ENCODE data around the gene LUC7L3. TPM values are rescaled to one million over a fixed set of nuclear protein-coding genes. Genes with fewer than 3 reads are reported as not detected.
A peak's percentile ranks its signal among the peaks of the same experiment; 100 is the strongest.

Gene LUC7L3
- total RNA-seq, 1 experiment from 2014 or later: 154 TPM

- Histone ChIP-seq H3K9me3 (ENCODE audit: control insufficient read depth, low read depth, low read length) (no peaks in the 10 kb centered on the region), H2BK15ac (ENCODE audit: low read depth, low read length) (no peak overlapping the region), H3T11ph (ENCODE audit: low read length) (no peak overlapping the region), H3K14ac (ENCODE audit: insufficient read depth, low read length) (no peak overlapping the region), H4K5ac (ENCODE audit: insufficient read length, low read depth, low read length) (no peak overlapping the region), H2BK20ac (ENCODE audit: low read depth, low read length, poor library complexity, severe bottlenecking) (no peak overlapping the region), H3K23ac (ENCODE audit: insufficient read length, low read depth, low read length) (no peak overlapping the region), H3K79me1 (ENCODE audit: insufficient read depth, low read depth, low read length, poor library complexity, severe bottlenecking) (no peaks in the 10 kb centered on the region), H3K27ac (ENCODE audit: insufficient read length, low read depth, low read length) (no peak overlapping the region), H3K4ac (ENCODE audit: low read depth, low read length) (no peak overlapping the region), H3K79me2 (ENCODE audit: insufficient read depth, low read length) (no peaks in the 10 kb centered on the region), H4K91ac (ENCODE audit: insufficient read length, low read depth, low read length) (no peak overlapping the region), H4K8ac (replicated peaks; ENCODE audit: insufficient read length, low read depth, low read length) (no peak overlapping the region), H3K9ac (ENCODE audit: extremely low read depth, insufficient read length, low read length) (no peak overlapping the region), H2BK12ac (ENCODE audit: insufficient read length, low read depth, low read length) (no peak overlapping the region), H4K20me1 (ENCODE audit: control insufficient read depth, insufficient read depth, insufficient read length) (no peaks in the 10 kb centered on the region), H2AFZ (ENCODE audit: low read length) (no peak overlapping the region), H2AK5ac (ENCODE audit: insufficient read length, low read length) (no peak overlapping the region), H2BK120ac (ENCODE audit: low read depth, low read length, poor library complexity, severe bottlenecking) (no peak overlapping the region), H2BK5ac (ENCODE audit: insufficient read length, low read length) (no peak overlapping the region), H3K18ac (ENCODE audit: insufficient read length, low read depth, low read length) (no peak overlapping the region), H3K56ac (ENCODE audit: insufficient read length, low read depth, low read length) (no peak overlapping the region), H3K27me3 (ENCODE audit: insufficient read depth, low read length) (no peaks in the 10 kb centered on the region), H3K23me2 (ENCODE audit: insufficient read length, low read depth, low read length, poor library complexity, severe bottlenecking) (no peaks in the 10 kb centered on the region), H3K4me1 (ENCODE audit: insufficient read depth, low read length) (no peaks in the 10 kb centered on the region), H3K4me2 (ENCODE audit: insufficient read depth, insufficient read length, low read length) (no peak overlapping the region)
- no peaks in the 10 kb centered on the region for H3K36me3 Mint-ChIP-seq (ENCODE audit: insufficient read depth in 1 of 3, low read depth in 3 of 3)
- peaks cover 38 to 57% of the 10 kb centered on the region in 2 experiments for H3K4me1 Mint-ChIP-seq
- H3K27ac Mint-ChIP-seq: peak overlapping the region in 2 of 3 experiments; percentile 23 to 41; a peak in 4 of 7 replicates
- no peak for DNase-seq
- no peak for TF ChIP-seq CTCF (conservative IDR thresholded peaks at IDR 0.05)
- H3K4me3 Mint-ChIP-seq: no peak overlapping the region
- WGBS (ENCODE audit: extremely low coverage, insufficient read length, low lambda C conversion rate): no CpG with 5 or more reads among the region's 17 CpGs
- no peaks in the 10 kb centered on the region for H3K27me3 Mint-ChIP-seq (ENCODE audit: low read depth)
- no peaks in the 10 kb centered on the region; a peak in 1 of 5 replicates for H3K9me3 Mint-ChIP-seq
Observed at GRCh38 chr17:50685691-50686493, 33.5 kb upstream of the LUC7L3 start.
